ENCODE measurements around the gene TES.

Gene TES

DNA sequence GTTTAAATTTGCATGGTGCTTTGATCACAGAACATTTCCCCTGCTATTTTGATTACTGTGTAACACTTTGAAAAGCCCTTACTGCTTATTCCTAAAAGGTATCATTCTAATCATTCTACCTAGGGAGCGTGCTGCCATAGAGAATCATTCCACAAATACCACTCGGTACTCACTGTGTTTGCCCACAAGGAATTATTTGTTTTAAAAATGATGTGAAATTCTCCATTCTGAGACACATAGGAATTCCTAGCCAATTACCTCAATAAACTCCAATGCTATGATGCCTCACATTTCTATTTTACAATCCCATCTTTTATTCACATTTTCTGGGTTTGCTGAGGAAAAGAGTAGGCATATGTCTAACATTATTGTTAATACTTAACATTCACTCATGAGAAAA, 16.2 kb upstream of the TES start:
- no peak for DNase-seq

DNA sequence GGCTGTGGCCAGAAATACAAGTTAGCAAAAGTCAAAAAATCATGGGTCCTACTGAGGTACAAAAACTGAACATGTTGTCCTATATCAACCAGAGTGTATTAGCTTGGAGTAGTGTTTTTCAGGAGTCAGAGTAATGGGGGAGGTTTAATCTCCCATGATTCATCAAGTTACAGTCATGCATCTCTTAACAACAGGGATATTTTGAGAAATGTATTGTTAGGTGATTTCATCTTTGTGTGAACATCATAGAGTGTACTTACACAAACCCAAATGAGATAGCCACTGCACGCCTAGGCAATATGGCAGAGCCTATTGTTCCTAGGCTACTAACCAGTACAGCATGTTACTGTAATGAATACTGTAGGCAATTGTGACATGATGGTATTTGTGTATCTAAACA, 14.9 kb upstream of the TES start:
- DNase-seq = no peak

DNA sequence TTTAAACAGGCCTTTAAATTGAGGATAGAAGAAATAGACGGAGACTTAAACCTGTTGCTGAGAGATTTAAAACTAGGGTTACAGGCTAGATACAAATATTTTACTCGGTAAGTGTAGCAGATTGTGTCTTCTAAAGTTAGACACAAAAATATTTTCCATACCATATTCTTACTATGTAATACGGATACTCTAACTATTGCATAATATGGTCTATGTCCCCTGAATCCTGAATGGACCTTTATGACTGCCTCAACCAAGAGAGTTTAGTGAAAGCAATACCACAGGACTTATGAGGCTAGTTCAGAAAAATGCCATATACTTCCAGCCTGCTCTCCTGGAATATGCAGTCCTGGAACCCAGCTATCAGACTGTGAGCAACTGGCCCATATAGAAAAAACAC, 13.4 kb upstream of the TES start:
- no peak for DNase-seq

DNA sequence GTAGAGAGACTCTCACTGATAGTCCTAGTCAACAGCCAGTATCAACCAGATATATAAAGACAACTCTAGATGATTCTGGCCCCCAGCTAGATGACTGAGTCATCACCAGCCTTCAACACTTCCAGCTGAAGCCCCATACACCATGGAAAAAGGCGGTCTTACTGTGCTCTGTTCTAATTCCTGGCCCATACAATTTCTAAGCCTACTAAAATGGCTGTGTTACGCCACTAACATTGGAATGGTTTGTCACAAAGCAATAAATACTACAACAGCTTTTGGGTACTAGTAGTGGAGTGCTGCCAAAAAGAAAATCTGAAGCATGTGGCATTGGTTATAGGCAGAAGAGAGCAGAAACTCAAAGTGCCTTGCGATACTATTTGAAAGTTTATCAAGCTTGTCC, 13.0 kb upstream of the TES start:
- DNase-seq = no peak

DNA sequence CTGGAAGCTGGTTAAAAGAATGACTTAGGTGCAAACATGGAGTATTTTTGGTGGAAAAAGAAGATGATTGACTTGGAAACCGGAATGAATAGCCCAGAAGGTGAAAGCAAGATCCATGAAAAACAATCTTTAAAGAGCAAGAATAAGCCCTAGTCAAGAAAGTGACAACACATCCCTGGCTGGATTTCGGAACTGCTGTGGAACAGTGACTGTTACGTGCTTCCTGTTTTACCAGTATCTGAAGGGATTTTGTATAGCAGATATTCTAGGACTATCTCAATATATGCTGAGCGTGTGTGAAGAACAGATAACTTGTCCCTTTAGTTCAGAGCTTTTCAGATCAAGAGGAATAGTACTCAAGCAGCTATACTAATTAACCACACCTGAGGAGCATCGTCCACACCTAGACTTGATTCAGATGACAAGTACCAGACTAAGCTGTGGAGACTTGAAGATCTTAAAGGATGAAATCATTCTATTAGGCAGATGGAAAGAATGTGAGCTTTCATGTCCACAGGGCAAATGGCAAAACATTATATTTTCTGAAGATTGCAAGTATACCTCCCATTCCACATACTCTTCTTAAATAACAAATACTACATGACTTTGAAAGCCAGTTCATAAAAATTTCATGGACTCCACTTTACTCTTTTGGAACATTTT, 11.5 kb upstream of the TES start:
- no peak for DNase-seq

DNA sequence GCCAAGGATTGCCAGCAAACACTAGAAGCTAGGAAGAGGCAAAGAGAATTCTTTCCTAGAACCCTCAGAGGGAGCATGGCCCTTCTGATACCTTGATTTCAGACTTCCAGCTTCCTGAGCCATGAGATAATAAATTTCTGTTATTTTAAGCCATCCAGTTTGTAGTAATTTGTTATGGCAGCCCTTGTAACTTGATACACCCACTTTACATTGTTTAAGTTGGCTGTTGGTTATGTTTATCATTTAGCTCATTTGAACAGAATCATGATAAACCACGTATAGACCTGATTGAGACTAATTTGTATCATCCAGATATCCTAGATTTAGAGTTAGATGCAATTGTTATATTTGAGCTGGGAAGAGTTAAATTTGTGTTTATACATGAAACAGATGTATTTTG, 9.4 kb upstream of the TES start:
- DNase-seq = no peak

DNA sequence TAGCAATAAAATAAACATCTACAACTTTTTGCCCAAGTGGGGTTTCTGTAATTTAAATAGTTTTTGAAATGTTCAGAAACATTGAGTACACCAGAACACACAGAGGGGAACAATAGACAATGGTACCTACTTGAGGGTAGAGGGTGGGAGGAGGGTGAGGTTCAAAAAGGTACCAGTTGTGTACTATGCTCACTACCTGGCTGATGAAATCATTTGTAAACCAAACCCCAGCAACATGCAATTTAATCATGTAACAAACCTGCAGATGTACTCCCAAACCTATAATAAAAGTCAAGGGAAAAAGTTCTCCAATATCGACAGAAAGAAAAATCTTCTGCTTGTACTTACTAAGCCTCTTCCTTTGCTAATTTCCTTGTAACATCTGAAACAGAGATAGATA, 4.2 kb upstream of the TES start:
- DNase-seq = no peak

DNA sequence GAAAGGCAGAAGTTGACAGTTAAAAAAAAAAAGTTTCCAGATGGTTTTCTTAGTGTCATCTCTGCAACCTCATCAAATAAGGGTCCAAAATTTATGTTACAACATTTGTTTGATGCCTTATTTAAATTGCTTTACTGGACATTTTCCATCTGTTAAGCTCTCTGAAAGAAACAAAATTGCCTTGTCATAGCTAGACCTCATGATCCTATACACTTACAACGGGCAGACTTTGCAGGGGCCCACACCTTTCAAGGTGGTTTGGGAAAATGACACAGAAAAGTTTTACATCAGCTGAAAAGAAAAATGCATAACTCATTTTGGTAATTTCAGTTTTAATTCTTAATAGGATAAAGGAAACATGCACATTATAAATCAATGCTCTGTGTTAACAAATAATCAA, 1.4 kb upstream of the TES start:
- no peak for DNase-seq

DNA sequence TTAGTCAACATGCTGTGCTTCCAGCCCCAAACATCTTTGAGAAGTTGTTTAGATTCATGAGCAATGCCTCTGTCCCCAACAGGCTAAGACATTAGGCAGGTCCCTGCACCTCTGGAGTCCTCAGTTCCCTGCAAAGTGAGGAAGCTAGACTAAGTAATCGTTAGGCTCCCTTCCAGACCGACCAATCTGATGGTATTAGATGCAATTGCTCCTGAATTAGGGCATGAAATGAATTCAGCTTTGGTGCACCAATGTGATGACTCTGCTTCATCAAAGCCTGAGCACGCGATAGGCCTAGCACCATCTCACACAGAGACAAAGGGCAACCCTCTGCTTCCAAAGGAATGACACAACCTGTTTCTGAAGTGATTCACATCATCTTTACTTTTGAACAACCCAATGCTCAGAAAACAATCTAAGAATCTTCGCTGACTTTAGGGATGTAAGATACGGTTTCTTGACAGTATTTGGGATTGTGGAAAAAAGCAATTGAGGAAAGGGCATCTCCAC, 723 bp upstream of the TES start:
- peak; percentile 61 for DNase-seq

DNA sequence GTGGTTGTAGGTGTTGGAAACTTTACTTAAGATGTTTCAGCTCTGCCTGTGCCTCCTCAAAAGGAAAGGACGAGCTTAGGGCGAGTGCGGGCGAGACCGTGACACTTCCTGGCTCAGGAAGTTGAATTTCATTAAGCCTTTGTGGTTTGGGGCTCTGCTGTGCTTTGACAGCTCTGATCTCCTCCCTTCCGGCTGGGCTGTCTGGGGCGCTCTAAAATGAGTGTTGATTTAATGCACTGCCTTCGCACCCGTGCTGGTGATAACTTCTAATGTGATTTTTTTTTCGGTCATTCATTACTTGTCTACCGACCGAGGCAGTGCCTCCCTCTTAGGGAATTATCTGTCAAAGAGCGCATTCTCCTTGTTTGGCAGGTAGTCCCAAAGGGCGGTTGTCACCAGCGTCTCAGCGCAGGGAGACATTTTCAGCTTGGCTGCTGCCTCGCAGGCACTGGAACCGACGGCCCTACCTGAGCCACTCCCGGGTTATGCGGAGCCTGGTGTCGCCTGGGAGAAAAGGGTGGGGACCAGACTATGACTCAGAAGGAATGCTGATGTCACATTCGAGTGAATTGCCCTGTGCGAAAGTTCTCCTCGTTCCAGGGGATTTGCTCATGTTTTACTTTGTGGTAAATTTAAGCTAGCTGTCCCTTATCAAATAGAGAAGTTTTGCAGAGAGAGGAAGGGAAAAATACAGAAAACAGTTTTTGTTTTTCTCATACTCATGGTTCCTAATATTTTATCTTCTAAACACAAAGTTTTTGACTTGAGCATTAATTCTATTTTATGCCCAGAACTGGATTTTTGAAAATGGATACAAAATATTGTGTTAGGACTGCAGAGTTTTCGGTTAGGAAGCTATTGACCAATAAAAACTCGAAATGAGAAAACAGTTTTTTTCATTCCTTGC, 920 bp downstream of the TES start:
- DNase-seq = peak; percentile 90

DNA sequence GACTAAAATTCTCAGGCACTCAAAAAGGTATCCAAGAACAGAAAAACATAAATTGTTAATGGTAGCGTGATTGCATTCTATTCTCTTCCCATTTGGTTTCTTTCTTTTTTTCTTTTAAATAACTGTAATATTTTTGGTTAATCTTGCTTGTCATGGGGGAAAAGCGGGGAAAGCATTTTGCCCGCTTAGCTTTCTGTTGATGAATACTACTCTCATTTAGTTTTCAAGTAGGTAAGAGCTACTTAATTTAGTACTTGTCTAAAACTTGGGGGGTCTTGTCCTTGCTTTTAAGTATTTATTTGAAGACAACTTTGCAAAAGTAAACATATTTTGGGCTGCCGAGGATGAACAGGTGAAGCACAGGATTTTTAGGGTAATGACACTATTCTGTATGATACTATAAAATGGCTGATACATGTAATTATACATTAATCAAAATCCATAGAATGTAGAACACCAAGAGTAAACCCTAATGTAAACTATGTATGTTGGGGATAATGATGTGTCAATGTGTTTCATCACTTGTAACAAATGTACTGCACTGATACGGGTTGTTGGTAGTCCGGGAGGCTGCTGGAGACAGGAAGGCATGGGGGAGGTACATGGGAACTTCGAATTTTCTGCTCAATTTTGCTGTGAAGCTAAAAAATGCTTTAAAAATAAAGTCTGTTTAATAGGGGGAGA, 1.7 kb downstream of the TES start:
- no peak for DNase-seq

DNA sequence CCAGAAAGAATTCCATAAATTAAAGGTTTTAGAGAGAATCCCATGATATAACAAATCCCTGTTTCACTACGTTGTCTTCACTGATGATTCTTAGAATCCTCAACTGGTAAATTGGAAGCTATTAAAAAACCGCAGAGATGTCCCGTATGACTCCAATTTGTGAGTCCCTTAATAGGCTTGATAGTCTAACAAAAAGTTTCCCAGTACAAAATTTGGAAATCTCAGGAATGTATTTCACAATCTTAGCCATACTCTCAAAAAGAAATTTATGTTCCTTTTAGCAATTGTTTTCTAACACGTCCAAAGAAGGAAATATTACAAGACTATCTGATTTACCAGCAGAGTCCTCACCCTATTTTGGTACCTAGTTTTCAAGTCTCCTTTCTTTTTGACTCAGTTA, 2.5 kb downstream of the TES start:
- DNase-seq = no peak

DNA sequence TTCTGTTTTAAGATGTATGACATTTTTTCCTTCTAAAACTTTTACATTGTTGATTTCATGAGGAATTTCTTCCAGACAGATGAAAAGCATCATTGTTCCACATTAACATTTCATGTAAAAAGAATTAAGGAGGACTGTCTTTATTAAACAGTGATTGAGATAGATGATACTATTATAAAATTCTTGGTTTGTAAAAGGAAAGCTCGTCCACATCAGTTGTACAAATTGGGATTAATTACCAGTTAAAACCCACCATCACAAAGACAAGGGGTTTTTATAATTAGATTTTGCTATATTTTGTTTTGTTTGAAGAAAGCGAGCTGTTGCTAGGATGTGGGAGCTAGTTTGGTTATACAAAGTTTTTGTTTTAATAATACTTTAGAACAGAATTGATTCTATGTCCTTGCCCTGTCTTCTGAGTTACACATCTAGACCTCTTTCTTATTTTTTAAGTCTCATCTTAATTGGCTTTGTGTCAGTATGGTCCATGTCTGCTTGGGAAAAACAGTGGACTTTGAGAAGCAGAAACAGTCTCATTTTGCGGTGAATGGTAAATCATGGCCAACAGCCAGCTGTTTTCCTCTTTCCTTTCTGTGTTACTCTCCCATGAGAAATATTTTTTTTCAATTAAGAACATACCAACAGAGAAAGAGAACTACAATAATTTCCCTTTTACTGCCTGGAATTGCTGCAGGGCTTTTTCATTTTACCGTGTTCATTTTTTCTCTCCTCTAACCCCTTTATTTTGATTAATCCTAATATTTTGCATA, 3.2 kb downstream of the TES start:
- DNase-seq = no peak

DNA sequence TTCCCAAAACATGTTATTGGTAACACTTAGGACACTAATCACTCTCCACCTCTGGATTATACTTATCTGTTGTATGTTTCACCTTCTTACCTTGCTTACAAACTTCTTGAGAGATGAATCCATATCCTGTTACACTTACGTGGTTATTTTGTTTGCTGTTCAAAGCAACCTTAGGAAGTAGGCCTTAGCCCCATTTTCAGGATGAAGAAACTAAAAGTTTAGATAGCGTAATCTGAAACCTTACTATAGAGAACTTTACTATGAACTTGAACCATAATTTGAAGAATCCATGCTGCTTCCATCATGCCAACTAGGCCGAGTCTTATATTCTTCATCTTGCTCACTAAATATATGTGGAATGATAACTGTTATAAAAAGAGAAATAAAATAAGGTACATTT, 4.6 kb downstream of the TES start:
- no peak for DNase-seq

DNA sequence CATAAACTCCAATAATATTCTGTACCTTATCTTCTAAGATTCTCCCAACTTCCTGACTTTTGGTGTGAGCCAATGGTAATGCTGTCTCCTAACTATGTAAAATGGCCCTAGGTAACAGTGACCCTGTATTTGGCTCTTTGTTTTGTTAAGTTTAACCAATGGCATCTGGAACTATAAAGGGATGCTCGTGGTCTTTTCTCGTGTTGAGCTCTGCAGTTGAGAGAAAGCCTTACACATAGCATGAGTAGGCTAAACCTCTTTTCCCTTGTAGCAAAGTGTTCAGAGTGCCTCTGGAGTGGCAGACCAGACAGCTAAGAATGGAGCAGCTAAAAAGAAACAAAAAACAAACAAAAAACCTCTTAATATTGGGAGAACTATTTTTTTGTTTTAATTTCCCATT, 5.2 kb downstream of the TES start:
- DNase-seq = no peak

DNA sequence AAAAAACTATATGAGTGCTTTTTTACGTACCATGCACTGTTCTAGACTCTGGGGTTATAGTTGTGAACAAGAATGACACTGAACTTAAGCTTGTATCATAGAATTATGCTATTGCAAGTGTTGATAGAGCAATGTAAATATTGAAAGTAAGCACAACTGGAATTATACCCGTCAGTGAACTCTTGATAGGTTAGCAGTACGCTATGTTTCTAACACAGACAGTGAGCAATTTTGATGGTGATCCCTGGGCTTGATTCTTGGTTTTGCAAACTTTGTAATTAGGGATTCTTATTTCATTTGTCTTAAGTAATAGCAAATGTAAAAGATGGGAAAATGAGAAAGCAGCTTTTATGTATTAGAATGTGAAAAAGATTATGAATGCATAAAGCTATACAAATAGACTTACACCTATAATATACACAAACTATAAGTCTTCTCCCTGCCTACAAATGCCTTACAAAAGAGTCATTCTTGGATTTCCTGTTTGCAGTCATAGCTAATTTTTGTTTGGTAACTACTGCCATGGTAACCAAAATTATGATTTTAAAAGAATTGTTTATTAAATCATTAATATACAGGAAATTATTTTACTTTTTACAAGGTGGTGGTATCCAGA, 6.7 kb downstream of the TES start:
- DNase-seq = no peak

DNA sequence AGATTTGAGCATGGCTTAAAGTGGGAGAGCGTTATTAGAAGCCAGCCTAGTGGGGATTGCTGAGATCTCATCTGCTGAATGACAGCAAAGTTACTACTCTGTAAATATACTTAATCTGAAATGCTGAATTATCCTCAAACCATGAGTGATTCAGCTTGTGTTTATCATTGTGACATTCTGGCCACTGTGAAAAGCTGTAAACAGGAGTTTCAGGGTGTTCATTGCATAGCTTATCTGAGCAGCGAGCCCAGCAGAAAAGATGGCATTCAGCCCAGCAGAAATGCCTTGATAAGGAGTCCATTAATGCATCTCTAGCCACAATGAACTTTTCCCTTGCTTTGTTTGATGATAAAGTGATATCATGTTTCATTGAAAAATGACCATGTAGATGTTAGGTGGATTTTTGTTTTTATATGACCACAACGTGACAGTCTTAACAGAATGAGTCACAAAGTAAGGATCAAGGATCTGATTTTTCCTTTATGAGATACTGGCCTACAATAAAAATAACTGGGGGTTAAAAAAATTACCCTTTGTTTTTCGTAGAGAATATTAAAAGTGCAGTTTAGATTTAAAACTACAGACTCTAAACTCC, 7.8 kb downstream of the TES start:
- no peak for DNase-seq

DNA sequence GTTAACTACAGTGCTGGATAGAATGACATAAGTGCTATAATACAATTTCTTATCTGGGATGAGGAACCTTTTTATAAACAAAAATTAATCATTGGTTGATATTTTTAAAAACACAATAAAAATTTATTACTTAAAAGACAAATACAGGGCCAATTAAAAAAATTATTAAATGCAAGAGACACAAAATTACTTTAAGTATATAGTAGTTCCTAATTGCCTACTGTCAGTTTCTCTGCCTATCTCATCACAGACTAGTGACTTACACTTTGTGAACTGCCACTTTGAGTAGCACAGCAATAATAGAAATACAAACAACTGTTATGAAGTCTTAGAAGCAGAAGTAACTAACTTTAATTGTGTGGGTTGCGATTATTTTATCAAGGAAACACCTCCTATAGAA, 8.4 kb downstream of the TES start:
- no peak for DNase-seq

DNA sequence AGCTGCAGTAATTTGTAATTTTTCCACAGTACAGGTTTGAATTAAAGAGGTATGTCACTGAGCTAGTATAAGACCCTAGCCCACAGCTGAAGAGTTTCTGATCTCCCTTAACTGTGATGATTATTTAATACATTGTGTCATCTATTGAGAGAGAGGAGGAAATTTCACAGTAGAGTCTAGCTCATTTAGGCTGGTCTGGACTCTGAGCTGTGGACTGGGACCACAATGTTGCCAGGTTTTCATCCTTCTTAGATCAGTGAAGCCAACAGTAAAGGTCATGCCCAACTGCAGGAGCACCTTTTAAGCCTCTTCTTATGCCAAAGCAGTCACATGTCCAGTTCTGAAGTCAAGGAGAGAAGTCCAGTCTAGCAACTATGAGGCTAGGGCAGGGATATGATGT, 8.9 kb downstream of the TES start:
- no peak for DNase-seq

DNA sequence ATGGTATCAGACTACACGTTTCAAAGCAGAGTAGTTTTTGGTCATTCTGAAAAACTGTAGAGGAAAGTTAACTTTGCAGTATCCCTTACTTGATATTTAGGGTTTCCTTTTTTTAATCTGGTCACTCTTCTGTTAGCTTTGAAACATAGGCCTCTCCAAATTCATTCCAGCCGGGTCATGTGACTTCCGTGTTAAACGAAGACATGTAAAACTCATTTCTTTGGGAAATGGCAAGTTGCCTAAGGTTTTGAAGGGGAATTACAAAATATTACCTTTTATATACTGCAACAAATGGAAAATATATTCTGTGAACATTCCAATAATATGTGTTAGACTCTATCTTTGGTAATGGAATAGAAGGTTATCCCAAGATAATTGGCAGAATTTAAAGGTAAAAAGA, 9.5 kb downstream of the TES start:
- no peak for DNase-seq

DNA sequence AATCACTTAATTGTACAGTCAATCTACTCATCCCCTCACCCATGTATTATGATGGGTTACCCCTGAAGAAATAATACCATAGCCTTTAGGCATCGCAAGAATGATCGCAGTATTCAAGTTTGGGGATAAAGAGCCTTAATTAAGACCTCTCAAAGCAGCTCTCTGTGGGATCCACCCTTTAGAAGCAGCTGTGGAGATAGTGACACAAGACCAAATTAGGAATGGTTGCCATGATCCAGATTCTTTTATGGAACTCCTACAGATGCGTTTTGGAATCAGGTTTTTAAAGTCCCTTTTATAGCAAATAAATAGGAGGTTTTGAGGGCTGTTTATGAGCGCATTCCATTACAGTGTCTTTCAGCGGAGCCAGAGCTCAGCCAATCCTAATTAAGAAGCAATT, 12.2 kb downstream of the TES start:
- no peak for DNase-seq

DNA sequence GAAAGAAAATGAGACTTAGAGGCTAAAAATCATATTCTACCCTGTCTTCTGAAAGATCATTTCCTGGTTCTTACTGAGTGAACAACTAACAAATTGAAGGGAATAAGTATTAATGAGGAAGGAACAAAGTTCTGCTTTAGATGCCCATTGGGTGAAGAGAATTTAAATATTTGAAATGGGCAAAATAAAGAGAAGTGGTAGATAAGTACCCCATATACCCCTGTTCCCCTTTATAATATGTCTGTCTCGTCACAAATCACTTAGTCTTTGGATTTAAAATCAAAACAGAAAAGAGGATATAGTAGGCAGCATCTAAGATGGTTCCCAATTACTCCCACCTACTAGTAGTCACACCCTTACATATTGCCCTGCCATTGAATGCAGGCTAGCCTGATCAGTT, 13.2 kb downstream of the TES start:
- no peak for DNase-seq

Measured in activated effector memory CD4-positive, alpha-beta T cell treated with anti-CD3 and anti-CD28 coated beads, Interleukin-2, amount 50 U/mL, for 16 hours (primary cell).